HCT116 (cell line): ENCODE results near the gene SLC6A6. TPM values are rescaled to one million over a fixed set of nuclear protein-coding genes. Genes with fewer than 3 reads are reported as not detected.

ENCODE experiments used
- ATAC-seq: fragments of 200-7000 bp; cut with Tn5 transposase; 2 replicates; pipeline ENCODE4 v1.9.1; 2020; ENCODE audit warnings: mild to moderate bottlenecking, moderate library complexity
- BruUV-seq: library from RNA; stranded (reverse); fragments of 400-500 nt; replicated peaks from 2 replicates; lab custom pipeline; 2021; lab: Mats Ljungman, UMichigan
- CTCF ChIA-PET: fragments of 300-600 bp; sonication (Branson Sonifier 250); formaldehyde crosslinking; loops from one replicate; lab custom pipeline; 2021; ENCODE audit warnings: antibody characterized with exemption; lab: Charles Lee
- POLR2A ChIA-PET: fragments of 300-600, 350-600 bp; sonication (Branson Sonifier 250); formaldehyde crosslinking; loops from one replicate; lab custom pipeline; 2021; ENCODE audit warnings: antibody characterized with exemption; lab: Charles Lee
- RAD21 ChIA-PET, 2 experiments: fragments of 300-600 bp; sonication (Branson Sonifier 250); formaldehyde crosslinking; loops; one replicate each; lab custom pipeline; 2023; ENCODE audit warnings: low total read pairs in 2 of 2; ENCODE audit not compliant: uncharacterized antibody in 2 of 2, unreplicated experiment in 2 of 2, low non-redundant PET in 1 of 2; lab: Charles Lee
- DNase-seq: peaks from one replicate; pipeline ENCODE4 v3.0.0-alpha.2; 2010; ENCODE audit warnings: low read depth, low spot score
- H2AFZ ChIP-seq: fragments of 200-600 bp; shearing (Covaris generic), sonication (generic); 2 replicates; pipeline ENCODE4 v1.6.1; 2017; ENCODE audit warnings: low read depth, mixed run types, mixed read lengths, antibody characterized with exemption, low read length; ENCODE audit not compliant: poor library complexity, severe bottlenecking
- H3K27ac ChIP-seq: 2 replicates; pipeline ENCODE4 v1.5.1; 2012; ENCODE audit warnings: low read depth, low read length
- H3K27me3 ChIP-seq: fragments of 200-600 bp; sonication (generic); 2 replicates; pipeline ENCODE4 v1.6.1; 2016; ENCODE audit warnings: mixed run types, low read length, mixed read lengths; ENCODE audit not compliant: insufficient read depth
- H3K36me3 ChIP-seq, 2 experiments: fragments of 200-500 bp in 1 of 2; fragments of 200-600 bp in 1 of 2; sonication (Bioruptor generic) in 1 of 2; sonication (generic) in 1 of 2; 2 replicates each; pipeline versions ENCODE4 v1.5.1 to v1.6.1; 2014 to 2016; ENCODE audit warnings: low read length in 2 of 2, inconsistent platforms in 1 of 2, mixed read lengths in 1 of 2, mixed run types in 1 of 2; ENCODE audit not compliant: insufficient read depth in 2 of 2, control insufficient read depth in 1 of 2
- H3K4me1 ChIP-seq, 2 experiments: fragments of 200-600 bp in 1 of 2; sonication (generic) in 1 of 2; 2 replicates each; pipeline versions ENCODE4 v1.5.1 to v1.6.1; 2012 to 2017; ENCODE audit warnings: low read length in 2 of 2, inconsistent platforms in 1 of 2, mild to moderate bottlenecking in 1 of 2, mixed read lengths in 1 of 2, mixed run types in 1 of 2, moderate library complexity in 1 of 2; ENCODE audit not compliant: insufficient read depth in 2 of 2, control insufficient read depth in 1 of 2
- H3K4me2 ChIP-seq: fragments of 200-600 bp; sonication (generic); 2 replicates; pipeline ENCODE4 v1.6.1; 2017; ENCODE audit warnings: mixed run types, low read length, mixed read lengths
- H3K4me3 ChIP-seq, 2 experiments: fragments of 200-600 bp in 1 of 2; sonication (generic) in 1 of 2; replicated peaks in 1 of 2; 2 replicates each; pipeline ENCODE4 v1.5.1; 2011 to 2016; ENCODE audit warnings: low read length in 2 of 2, control low read depth in 1 of 2, low read depth in 1 of 2, mild to moderate bottlenecking in 1 of 2, mixed read lengths in 1 of 2, mixed run types in 1 of 2
- H3K79me2 ChIP-seq: fragments of 200-600 bp; sonication (generic); 2 replicates; pipeline ENCODE4 v1.6.1; 2017; ENCODE audit warnings: mild to moderate bottlenecking, mixed run types, low read length, moderate library complexity, mixed read lengths; ENCODE audit not compliant: insufficient read depth
- H3K9ac ChIP-seq: fragments of 200-600 bp; sonication (generic); 2 replicates; pipeline ENCODE4 v1.6.1; 2016; ENCODE audit warnings: low read length, mixed read lengths
- H3K9me2 ChIP-seq: fragments of 200-600 bp; sonication (generic), shearing (Covaris generic); 2 replicates; pipeline ENCODE4 v1.6.1; 2017; ENCODE audit warnings: mixed run types, mild to moderate bottlenecking, moderate library complexity; ENCODE audit not compliant: insufficient read depth
- H3K9me3 ChIP-seq, 2 experiments: fragments of 200-500 bp in 1 of 2; fragments of 200-600 bp in 1 of 2; sonication (Bioruptor generic) in 1 of 2; sonication (generic) in 1 of 2; 2 replicates each; pipeline ENCODE4 v1.6.1; 2014 to 2017; ENCODE audit warnings: low read length in 2 of 2, mixed read lengths in 2 of 2, inconsistent platforms in 1 of 2, low read depth in 1 of 2, mild to moderate bottlenecking in 1 of 2, mixed run types in 1 of 2, moderate library complexity in 1 of 2; ENCODE audit not compliant: control insufficient read depth in 1 of 2, insufficient read depth in 1 of 2
- H4K20me1 ChIP-seq: fragments of 200-600 bp; sonication (generic), shearing (Covaris generic); 2 replicates; pipeline ENCODE4 v1.6.1; 2017; ENCODE audit warnings: mixed run types, mild to moderate bottlenecking, moderate library complexity; ENCODE audit not compliant: insufficient read depth
- ATF3 ChIP-seq: IDR thresholded peaks from 2 replicates; pipeline ENCODE4 v1.6.1; 2012
- FOSL1 ChIP-seq: IDR thresholded peaks from 2 replicates; pipeline ENCODE4 v1.6.1; 2012; ENCODE audit warnings: low read depth
- POLR2AphosphoS5 ChIP-seq: IDR thresholded peaks from 2 replicates; pipeline ENCODE4 v1.6.1; 2011; ENCODE audit warnings: mild to moderate bottlenecking, low read depth, low read length, moderate library complexity
- SIN3A ChIP-seq: IDR thresholded peaks from 2 replicates; pipeline ENCODE4 v1.6.1; 2012; ENCODE audit warnings: low read depth
- ZFX ChIP-seq: fragments of 450-650 bp; IDR thresholded peaks from 2 replicates; pipeline ENCODE4 v1.6.1; 2017
- ZNF274 ChIP-seq: fragments of 200-500 bp; sonication (Bioruptor generic); IDR thresholded peaks from 2 replicates; pipeline ENCODE4 v1.6.1; 2014; ENCODE audit warnings: mild to moderate bottlenecking, low read depth, low read length, inconsistent platforms
- intact Hi-C: fragments of 100-400 bp; cut with micrococcal nuclease; formaldehyde crosslinking; loops from 2 replicates; pipeline ENCODE4 v1.10.0; 2022
- total RNA-seq: library from RNA; stranded (reverse); gene quantifications from one replicate; pipeline ENCODE4 v1.2.1, GENCODE V29; 2021; ENCODE audit not compliant: unreplicated experiment
- TF ChIP-seq, protein P1 (sequence below): IDR thresholded peaks from 2 replicates; pipeline ENCODE4 v1.6.1; 2012; ENCODE audit warnings: low read depth

The SLC6A6 gene
- total RNA-seq, 1 experiment from 2014 or later, result 36.3 TPM

DNA sequence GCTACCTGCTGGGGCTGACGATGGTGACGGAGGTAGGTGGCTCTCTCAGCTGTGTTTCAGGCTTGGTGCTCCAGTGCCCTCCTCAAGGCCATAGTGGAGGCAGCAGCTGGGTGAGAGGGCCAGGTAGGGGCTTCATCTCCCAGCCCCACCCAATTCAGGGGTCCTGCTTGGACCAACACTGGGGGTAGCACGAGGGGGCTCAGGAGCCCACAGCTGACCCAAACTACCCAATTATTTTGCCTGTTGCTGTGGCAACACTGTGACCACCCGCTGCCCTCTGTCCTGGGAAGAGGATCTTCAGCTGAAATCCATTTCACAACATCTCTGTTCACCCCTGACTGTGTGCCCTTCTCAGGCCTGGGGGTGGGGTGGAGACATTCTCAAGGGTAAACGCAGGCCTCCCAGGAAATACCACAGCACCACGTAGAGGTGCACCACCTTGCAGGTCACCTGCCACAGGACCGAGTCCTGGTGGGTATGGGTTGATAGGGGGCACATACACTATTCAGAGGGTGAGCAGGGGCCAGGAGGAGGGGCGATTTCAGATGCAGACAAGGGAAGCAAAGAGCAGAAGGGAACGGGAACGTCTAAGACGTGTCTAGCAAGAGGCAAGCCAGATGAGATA is 75.0 kb downstream of the SLC6A6 start:
- Histone ChIP-seq H3K4me1 (peaks cover 8 to 11% of the 10 kb centered on the region in 2 experiments), H2AFZ (no peak overlapping the region), H3K9me2 (no peaks in the 10 kb centered on the region), H4K20me1 (no peaks in the 10 kb centered on the region), H3K4me2 (no peak overlapping the region), H3K9me3 (no peaks in the 10 kb centered on the region)
- RAD21 ChIA-PET, result no interaction called here
- POLR2A ChIA-PET, result no interaction called here
- TF ChIP-seq ZFX (no peak), POLR2AphosphoS5 (no peak), FOSL1 (no peak), ZNF274 (no peak), ATF3 (no peak), SIN3A (no peak)
- TF ChIP-seq, protein P1, sequence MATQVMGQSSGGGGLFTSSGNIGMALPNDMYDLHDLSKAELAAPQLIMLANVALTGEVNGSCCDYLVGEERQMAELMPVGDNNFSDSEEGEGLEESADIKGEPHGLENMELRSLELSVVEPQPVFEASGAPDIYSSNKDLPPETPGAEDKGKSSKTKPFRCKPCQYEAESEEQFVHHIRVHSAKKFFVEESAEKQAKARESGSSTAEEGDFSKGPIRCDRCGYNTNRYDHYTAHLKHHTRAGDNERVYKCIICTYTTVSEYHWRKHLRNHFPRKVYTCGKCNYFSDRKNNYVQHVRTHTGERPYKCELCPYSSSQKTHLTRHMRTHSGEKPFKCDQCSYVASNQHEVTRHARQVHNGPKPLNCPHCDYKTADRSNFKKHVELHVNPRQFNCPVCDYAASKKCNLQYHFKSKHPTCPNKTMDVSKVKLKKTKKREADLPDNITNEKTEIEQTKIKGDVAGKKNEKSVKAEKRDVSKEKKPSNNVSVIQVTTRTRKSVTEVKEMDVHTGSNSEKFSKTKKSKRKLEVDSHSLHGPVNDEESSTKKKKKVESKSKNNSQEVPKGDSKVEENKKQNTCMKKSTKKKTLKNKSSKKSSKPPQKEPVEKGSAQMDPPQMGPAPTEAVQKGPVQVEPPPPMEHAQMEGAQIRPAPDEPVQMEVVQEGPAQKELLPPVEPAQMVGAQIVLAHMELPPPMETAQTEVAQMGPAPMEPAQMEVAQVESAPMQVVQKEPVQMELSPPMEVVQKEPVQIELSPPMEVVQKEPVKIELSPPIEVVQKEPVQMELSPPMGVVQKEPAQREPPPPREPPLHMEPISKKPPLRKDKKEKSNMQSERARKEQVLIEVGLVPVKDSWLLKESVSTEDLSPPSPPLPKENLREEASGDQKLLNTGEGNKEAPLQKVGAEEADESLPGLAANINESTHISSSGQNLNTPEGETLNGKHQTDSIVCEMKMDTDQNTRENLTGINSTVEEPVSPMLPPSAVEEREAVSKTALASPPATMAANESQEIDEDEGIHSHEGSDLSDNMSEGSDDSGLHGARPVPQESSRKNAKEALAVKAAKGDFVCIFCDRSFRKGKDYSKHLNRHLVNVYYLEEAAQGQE, result no peak
- TF ChIP-seq, all 23 proteins: peak for 0
- ATAC-seq (no peak), DNase-seq (no peak)
- BruUV-seq, result no TSS peak
- H3K27me3 ChIP-seq, result no peaks in the 10 kb centered on the region
- H3K36me3 ChIP-seq, result peaks cover 25 to 35% of the 10 kb centered on the region in 2 experiments; a peak in 3 of 4 replicates
- H3K27ac ChIP-seq, result no peak overlapping the region
- H3K4me3 ChIP-seq, result no peak overlapping the region
- no peaks in the 10 kb centered on the region for H3K79me2 ChIP-seq
- intact Hi-C loops, result no loop called here
- H3K9ac ChIP-seq, result no peak overlapping the region
- CTCF ChIA-PET, result interaction anchor here (0.8 kb wide), 1 partner anchor 273 kb away, joined by 3 read pairs; no protein-coding TSS in a partner anchor
